Kidney (tissue), 14 donors: Measurements from ENCODE around the gene SERINC2. TPM values are rescaled to one million over a fixed set of nuclear protein-coding genes. Genes with fewer than 3 reads are reported as not detected.
A peak's percentile ranks its signal among the peaks of the same experiment; 100 is the strongest.

Source experiments
- DNase-seq, 5 donors: peaks; one replicate each; pipeline ENCODE4 v3.0.0-alpha.2; 2013 to 2020
- FAIRE-seq: peaks from 2 replicates; lab custom pipeline; 2012; peaks lifted over from hg19 to GRCh38; lab: Jason Lieb, UNC
- H3K27ac ChIP-seq, 2 donors: one replicate each; pipeline ENCODE4 v1.7.0; 2013; ENCODE audit warnings: low read depth in 2 of 2, low read length in 2 of 2, inconsistent platforms in 1 of 2
- H3K27me3 ChIP-seq: one replicate; pipeline ENCODE4 v1.7.1; 2013; ENCODE audit warnings: low read length, inconsistent platforms; ENCODE audit not compliant: control insufficient read depth, insufficient read depth
- H3K36me3 ChIP-seq, 3 donors: one replicate each; pipeline versions ENCODE4 v1.7.0 to v1.7.1; 2013; ENCODE audit warnings: low read length in 3 of 3, control low read depth in 1 of 3, inconsistent platforms in 1 of 3; ENCODE audit not compliant: insufficient read depth in 3 of 3, control insufficient read depth in 2 of 3
- H3K4me1 ChIP-seq, 3 donors: one replicate each; pipeline versions ENCODE4 v1.7.0 to v1.7.1; 2013; ENCODE audit warnings: low read length in 3 of 3, inconsistent platforms in 1 of 3, low read depth in 1 of 3; ENCODE audit not compliant: control insufficient read depth in 2 of 3, insufficient read depth in 2 of 3
- H3K4me3 ChIP-seq, 3 donors: one replicate each; pipeline versions ENCODE4 v1.7.0 to v1.8.1; 2013; ENCODE audit warnings: low read length in 3 of 3, control low read depth in 1 of 3, inconsistent platforms in 1 of 3
- H3K9ac ChIP-seq, 3 donors: one replicate each; pipeline versions ENCODE4 v1.7.0 to v1.7.1; 2013; ENCODE audit warnings: low read length in 3 of 3, control low read depth in 1 of 3, inconsistent platforms in 1 of 3
- H3K9me3 ChIP-seq, 3 donors: one replicate each; pipeline versions ENCODE4 v1.7.0 to v1.7.1; 2013; ENCODE audit warnings: low read length in 3 of 3, control low read depth in 1 of 3, inconsistent platforms in 1 of 3; ENCODE audit not compliant: control insufficient read depth in 2 of 3, insufficient read depth in 1 of 3
- intact Hi-C: fragments of 100-400 bp; cut with DNase I; formaldehyde crosslinking; loops from one replicate; pipeline ENCODE4 v1.11.1; 2022
- polyA plus RNA-seq: library from polyadenylated mRNA; stranded (reverse); fragments of 350-450 nt; fragmentation: Illumina TruSeq; extraction: RNeasy Lipid Tissue Mini Kit (QIAGEN cat#74804); gene quantifications from one replicate; pipeline ENCODE4 v1.2.3, GENCODE V29; 2014; ENCODE audit warnings: low read depth, low replicate concordance; ENCODE audit not compliant: insufficient read depth
- total RNA-seq: library from RNA; stranded (reverse); fragmentation: NEBNext Ultra II Directional; extraction: Animal tissue kit (Norgen Biotek cat#: 25700); gene quantifications from one replicate; pipeline ENCODE4 v1.2.1, GENCODE V29; 2021
- TF ChIP-seq, protein P1 (sequence below): IDR thresholded peaks from 3 replicates; pipeline ENCODE4 v1.5.1; 2012; ENCODE audit warnings: mild to moderate bottlenecking, moderate library complexity, borderline replicate concordance; ENCODE audit not compliant: insufficient read depth; ENCODE audit errors: extremely low read depth
- donor health status: control.
- donor health status: control.
- donor health status: control.
- donor health status: control.
- donor health status: control.
- donor health status: DM: yes; HTN: yes; CAD: no.
- donor health status: Normal renal cell carcinoma (clear cell type).

The SERINC2 gene
- total and polyA plus RNA-seq, 2 donors from 2014 or later, result 99.2 to 126 TPM

DNA sequence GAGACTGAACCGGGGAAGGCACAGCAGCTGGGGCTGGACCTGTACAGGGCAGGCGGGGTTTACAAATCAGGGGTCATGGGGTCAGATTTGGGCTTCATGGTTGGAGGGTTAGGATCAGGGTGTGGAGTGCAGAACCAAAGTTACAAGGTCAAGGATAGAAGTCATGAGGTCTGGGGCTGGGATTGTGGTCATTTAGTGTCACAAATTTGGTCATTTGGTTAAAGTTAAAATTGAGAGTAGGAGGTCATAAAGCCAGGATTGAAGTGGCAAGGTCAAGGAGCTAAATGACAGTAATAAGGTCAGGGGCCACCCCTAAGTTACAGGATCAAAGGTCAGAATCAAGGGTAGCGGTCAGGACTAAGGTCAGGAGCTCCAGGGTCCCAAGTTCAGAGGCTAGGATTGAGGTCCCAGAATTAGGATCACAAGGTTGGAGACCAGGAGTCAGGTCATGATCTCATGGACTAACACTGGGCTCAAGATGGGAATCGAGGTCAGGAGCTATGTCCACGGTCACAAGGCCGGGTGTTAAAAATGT is 20.4 kb downstream of the SERINC2 start:
- TF ChIP-seq, protein P1, sequence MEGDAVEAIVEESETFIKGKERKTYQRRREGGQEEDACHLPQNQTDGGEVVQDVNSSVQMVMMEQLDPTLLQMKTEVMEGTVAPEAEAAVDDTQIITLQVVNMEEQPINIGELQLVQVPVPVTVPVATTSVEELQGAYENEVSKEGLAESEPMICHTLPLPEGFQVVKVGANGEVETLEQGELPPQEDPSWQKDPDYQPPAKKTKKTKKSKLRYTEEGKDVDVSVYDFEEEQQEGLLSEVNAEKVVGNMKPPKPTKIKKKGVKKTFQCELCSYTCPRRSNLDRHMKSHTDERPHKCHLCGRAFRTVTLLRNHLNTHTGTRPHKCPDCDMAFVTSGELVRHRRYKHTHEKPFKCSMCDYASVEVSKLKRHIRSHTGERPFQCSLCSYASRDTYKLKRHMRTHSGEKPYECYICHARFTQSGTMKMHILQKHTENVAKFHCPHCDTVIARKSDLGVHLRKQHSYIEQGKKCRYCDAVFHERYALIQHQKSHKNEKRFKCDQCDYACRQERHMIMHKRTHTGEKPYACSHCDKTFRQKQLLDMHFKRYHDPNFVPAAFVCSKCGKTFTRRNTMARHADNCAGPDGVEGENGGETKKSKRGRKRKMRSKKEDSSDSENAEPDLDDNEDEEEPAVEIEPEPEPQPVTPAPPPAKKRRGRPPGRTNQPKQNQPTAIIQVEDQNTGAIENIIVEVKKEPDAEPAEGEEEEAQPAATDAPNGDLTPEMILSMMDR, result no peak
- peaks cover 0 to 4% (median 2%) of the 10 kb centered on the region in 3 donors for H3K36me3 ChIP-seq
- no peak overlapping the region for H3K9ac ChIP-seq
- DNase-seq (no peak), FAIRE-seq (no peak)
- no peak overlapping the region for H3K4me3 ChIP-seq
- H3K9me3 ChIP-seq, result no peaks in the 10 kb centered on the region
- no peaks in the 10 kb centered on the region for H3K27me3 ChIP-seq
- H3K27ac ChIP-seq, result peak overlapping the region; percentile 32 to 36
- intact Hi-C loops, result no loop called here
- H3K4me1 ChIP-seq, result no peaks in the 10 kb centered on the region

- intact Hi-C loops, result no loop called here
- Histone ChIP-seq H3K4me3 (no peak overlapping the region), H3K4me1 (no peaks in the 10 kb centered on the region), H3K9ac (no peak overlapping the region), H3K36me3 (peaks cover 0 to 3% (median 2%) of the 10 kb centered on the region in 3 donors), H3K27ac (peak overlapping the region in 1 of 2 donors; percentile 47), H3K27me3 (no peaks in the 10 kb centered on the region), H3K9me3 (no peaks in the 10 kb centered on the region)
- DNase-seq, result no peak
- TF ChIP-seq, protein P1, result no peak
- FAIRE-seq, result no peak
These were observed 21.3 kb downstream of the SERINC2 start for GRCh38 chr1:31434101-31434871.

GRCh38 chr1:31434979-31435378 is 22.0 kb downstream of the SERINC2 start:
- TF ChIP-seq, protein P1, result no peak
- Histone ChIP-seq H3K9ac (no peak overlapping the region), H3K4me1 (no peaks in the 10 kb centered on the region), H3K9me3 (no peaks in the 10 kb centered on the region), H3K27me3 (no peaks in the 10 kb centered on the region), H3K4me3 (no peak overlapping the region), H3K27ac (peak overlapping the region in 1 of 2 donors; percentile 47), H3K36me3 (peaks cover 0 to 3% (median 2%) of the 10 kb centered on the region in 3 donors)
- FAIRE-seq (no peak), DNase-seq (no peak)
- intact Hi-C loops, result no loop called here
